WERI-Rb-1 (cell line): ENCODE results near the gene LAMP5.

ENCODE experiments used
- DNase-seq: peaks from one replicate; pipeline ENCODE4 v3.0.0-alpha.2; 2020
- H3K27ac ChIP-seq: fragments of 250-450 bp; sonication (Bioruptor Pico); 2 replicates; pipeline ENCODE4 v1.5.1; 2020; ENCODE audit warnings: mild to moderate bottlenecking, moderate library complexity
- H3K27me3 ChIP-seq: fragments of 250-450 bp; sonication (Bioruptor Pico); 2 replicates; pipeline ENCODE4 v1.5.1; 2021; ENCODE audit warnings: mild to moderate bottlenecking, low read depth, moderate library complexity; ENCODE audit not compliant: insufficient read depth, severe bottlenecking
- H3K36me3 ChIP-seq: fragments of 250-450 bp; sonication (Bioruptor Pico); 2 replicates; pipeline ENCODE4 v1.5.1; 2020; ENCODE audit warnings: mild to moderate bottlenecking, moderate library complexity
- H3K4me3 ChIP-seq: 2 replicates; pipeline ENCODE4 v1.5.1; 2011; ENCODE audit warnings: low read depth, mild to moderate bottlenecking, control low read depth, low read length
- H3K9me3 ChIP-seq: fragments of 250-450 bp; sonication (Bioruptor Pico); 2 replicates; pipeline ENCODE4 v1.5.1; 2021; ENCODE audit warnings: mild to moderate bottlenecking, moderate library complexity; ENCODE audit not compliant: severe bottlenecking
- TF ChIP-seq, protein P1 (sequence below): IDR thresholded peaks from 2 replicates; pipeline ENCODE4 v1.5.1; 2011; ENCODE audit warnings: low read depth, mild to moderate bottlenecking, control low read depth, inconsistent platforms, low read length

Gene LAMP5

DNA sequence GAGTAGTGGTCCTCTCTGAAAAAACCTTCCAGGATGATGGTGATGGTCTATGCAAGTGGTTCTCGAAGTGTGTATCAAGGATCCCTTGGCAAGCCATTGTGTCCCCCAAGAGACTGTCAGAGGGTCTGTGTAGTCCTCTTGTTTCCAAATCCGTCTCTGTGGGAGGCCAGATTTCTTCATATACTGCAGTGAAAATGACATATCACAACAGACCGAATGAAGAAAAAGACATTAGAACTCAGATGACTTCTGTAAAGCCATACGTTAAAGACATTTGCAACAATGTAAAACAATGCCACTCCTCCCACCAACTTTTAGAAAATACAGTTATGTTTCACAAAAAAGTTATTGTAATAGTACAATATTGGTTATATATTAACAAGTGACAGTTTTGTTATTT lies 27.2 kb upstream of the LAMP5 start:
- TF ChIP-seq, protein P1, sequence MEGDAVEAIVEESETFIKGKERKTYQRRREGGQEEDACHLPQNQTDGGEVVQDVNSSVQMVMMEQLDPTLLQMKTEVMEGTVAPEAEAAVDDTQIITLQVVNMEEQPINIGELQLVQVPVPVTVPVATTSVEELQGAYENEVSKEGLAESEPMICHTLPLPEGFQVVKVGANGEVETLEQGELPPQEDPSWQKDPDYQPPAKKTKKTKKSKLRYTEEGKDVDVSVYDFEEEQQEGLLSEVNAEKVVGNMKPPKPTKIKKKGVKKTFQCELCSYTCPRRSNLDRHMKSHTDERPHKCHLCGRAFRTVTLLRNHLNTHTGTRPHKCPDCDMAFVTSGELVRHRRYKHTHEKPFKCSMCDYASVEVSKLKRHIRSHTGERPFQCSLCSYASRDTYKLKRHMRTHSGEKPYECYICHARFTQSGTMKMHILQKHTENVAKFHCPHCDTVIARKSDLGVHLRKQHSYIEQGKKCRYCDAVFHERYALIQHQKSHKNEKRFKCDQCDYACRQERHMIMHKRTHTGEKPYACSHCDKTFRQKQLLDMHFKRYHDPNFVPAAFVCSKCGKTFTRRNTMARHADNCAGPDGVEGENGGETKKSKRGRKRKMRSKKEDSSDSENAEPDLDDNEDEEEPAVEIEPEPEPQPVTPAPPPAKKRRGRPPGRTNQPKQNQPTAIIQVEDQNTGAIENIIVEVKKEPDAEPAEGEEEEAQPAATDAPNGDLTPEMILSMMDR = no peak
- no peak overlapping the region for H3K4me3 ChIP-seq

DNA sequence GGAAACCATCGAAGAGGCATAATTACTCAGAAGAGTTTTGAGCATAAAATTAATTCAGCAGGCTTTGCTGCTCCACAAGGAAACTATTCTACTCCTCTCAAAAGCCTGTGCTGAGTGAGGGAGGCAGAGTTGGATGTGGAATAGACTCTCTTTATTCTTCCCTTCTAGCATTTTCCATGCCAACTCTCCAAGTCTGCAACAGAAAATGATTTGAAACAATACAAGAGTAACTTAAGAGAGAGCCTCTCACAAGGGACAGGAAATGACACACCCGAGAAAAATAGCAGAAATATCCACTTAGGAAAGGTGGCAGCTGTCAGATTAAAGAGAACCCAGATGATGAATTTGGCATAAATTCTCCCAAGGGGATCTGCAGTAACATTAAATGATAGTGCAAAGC lies 26.3 kb upstream of the LAMP5 start:
- H3K9me3 ChIP-seq = no peaks in the 10 kb centered on the region
- TF ChIP-seq, protein P1 = no peak
- H3K4me3 ChIP-seq = no peak overlapping the region
- no peaks in the 10 kb centered on the region for H3K27me3 ChIP-seq
- DNase-seq = no peak
- no peaks in the 10 kb centered on the region for H3K36me3 ChIP-seq
- no peak overlapping the region for H3K27ac ChIP-seq

More for the DNA sequence above, 27.2 kb upstream of the LAMP5 start:
- Histone ChIP-seq H3K27ac (no peak overlapping the region), H3K9me3 (no peaks in the 10 kb centered on the region), H3K27me3 (no peaks in the 10 kb centered on the region), H3K36me3 (no peaks in the 10 kb centered on the region)
- DNase-seq = no peak

DNA sequence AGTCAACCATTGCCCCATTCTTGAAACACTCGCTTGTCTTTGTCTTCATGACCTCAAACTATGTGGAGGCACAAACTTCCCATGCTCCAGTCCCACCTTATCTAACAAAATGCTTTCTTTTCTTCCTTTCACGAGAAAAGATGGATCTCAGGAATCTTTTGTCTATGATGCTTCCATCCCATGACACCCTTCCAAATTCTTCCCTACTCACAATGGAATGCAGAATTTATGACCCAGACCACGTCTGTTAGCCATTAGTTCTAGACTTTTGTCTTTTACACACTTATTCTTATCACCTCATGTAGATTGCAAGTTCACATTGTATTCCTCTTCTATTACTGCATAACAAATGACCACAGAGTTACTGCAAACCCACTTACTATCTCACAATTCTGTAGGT lies 24.2 kb upstream of the LAMP5 start:
- DNase-seq = no peak
- H3K9me3 ChIP-seq = no peaks in the 10 kb centered on the region
- H3K36me3 ChIP-seq = no peaks in the 10 kb centered on the region
- H3K4me3 ChIP-seq = no peak overlapping the region
- no peak overlapping the region for H3K27ac ChIP-seq
- H3K27me3 ChIP-seq = no peaks in the 10 kb centered on the region
- TF ChIP-seq, protein P1 = no peak

DNA sequence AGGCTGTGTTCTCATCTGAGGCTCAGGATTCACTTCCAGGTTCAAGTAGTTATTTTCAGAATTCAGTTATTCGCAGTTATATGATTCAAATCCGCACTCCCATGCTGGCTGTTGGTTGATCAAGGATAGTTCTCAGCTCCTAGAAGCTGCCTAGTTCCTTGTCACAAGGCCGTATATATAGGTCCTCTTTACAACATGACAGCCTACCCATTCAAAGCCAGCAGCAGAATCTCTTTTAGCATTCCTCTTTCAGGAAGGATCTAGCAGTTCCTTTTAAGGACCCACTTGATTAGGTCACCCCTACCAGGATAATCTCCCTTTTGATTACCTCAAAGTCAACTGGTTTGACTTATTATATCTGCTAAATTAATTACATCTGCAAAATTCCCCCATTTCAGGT lies 23.8 kb upstream of the LAMP5 start:
- no peaks in the 10 kb centered on the region for H3K36me3 ChIP-seq
- no peak overlapping the region for H3K27ac ChIP-seq
- H3K4me3 ChIP-seq = no peak overlapping the region
- TF ChIP-seq, protein P1 = no peak
- H3K27me3 ChIP-seq = no peaks in the 10 kb centered on the region
- H3K9me3 ChIP-seq = no peaks in the 10 kb centered on the region
- DNase-seq = no peak

DNA sequence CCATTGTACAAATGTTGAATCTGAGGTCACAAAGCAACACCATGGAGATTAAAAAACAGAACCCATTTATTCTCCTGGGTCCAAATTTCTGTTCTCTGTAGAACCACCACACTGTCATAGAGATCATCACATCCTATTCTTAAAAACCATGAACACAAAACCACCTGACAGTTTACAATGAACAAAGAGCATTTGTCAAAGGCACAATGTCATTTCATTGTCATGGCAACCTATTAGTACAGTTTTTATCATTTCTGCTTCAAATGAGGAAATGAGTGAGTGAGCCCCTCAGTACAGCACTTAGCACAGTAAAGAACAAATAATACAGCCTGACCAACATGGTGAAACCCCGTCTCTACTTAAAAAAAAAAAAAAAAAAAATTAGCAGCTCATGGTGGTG lies 23.1 kb upstream of the LAMP5 start:
- TF ChIP-seq, protein P1 = no peak
- DNase-seq = no peak

DNA sequence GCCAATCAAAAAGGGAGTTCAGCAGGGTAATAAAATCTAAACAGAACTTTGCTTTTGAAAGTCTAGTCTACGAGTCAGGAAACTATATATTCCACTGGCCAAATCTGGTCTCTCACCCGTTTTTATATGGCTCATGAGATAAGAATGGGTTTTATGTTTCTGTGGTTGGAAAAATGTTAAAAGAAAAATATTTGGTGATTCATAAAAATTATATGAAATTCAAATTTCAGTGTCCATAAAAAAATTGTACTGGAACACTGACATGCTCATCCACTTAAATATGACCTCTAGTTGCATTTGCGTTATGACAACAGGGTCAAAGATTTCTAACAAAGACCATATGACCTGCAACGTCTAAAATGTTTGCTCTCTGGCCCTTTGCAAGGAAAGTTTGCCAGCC lies 22.3 kb upstream of the LAMP5 start:
- TF ChIP-seq, protein P1 = no peak
- Histone ChIP-seq H3K27me3 (no peaks in the 10 kb centered on the region), H3K36me3 (no peaks in the 10 kb centered on the region), H3K4me3 (no peak overlapping the region), H3K9me3 (no peaks in the 10 kb centered on the region), H3K27ac (no peak overlapping the region)
- DNase-seq = no peak

More for the DNA sequence above, 23.1 kb upstream of the LAMP5 start:
- Histone ChIP-seq H3K9me3 (no peaks in the 10 kb centered on the region), H3K4me3 (no peak overlapping the region), H3K27me3 (no peaks in the 10 kb centered on the region), H3K27ac (no peak overlapping the region), H3K36me3 (no peaks in the 10 kb centered on the region)
